ENCODE data around the gene PRXL2C. TPM values are rescaled to one million over a fixed set of nuclear protein-coding genes. Genes with fewer than 3 reads are reported as not detected.
A peak's percentile ranks its signal among the peaks of the same experiment; 100 is the strongest.
"Not testable (repeated sequence)": the region's sequence is repeated elsewhere in the genome, so short reads cannot be mapped to it uniquely, and the experiment has no call there.

PRXL2C gene
- polyA plus RNA-seq, 2 of the 4 experiments (the other 2 are of a cell fraction), result 7.9 to 11.4 TPM

DNA sequence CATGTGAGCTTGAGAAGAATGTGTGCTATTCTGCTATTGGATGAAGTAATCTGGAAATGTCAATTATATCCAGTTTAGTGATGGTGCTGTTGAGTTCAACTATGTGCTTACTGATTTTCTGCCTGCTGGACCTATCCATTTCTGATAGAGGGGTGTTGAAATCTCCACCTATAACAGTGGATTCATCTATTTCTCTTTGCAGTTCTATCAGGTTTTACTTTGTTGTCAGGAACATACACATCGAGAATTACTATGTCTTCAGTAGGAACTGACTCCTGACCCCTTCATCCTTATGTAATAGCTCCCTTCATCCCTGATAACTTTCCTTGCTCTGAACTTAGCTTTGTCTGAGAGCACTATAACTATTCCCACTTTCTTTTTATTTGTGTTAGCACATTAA, 18.7 kb downstream of the PRXL2C start:
- Histone ChIP-seq H3K4me2 (no peak overlapping the region), H3K4me1 (no peaks in the 10 kb centered on the region), H3K9me3 (no peaks in the 10 kb centered on the region), H3K4me3 (no peak overlapping the region), H3K27ac (no peak overlapping the region)
- WGBS (ENCODE audit: missing lambda C conversion rate), result 42% methylated on average over 1 of the region's 1 CpG
- ChIA-PET POLR2A (no interaction called here), CTCF (interaction anchor here (0.6 to 1.2 kb wide), 4 partner anchors 25 to 731 kb away, joined by 3 to 5 read pairs (median 4); no protein-coding TSS in a partner anchor)
- FAIRE-seq, result no peak
- TF ChIP-seq RFX5 (IDR thresholded peaks at IDR 0.05), result no peak
- no peak for TF ChIP-seq HOXA7 (CRISPR knock-in tag; IDR thresholded peaks at IDR 0.05)
- no peak for TF ChIP-seq CBX2 (IDR thresholded peaks at IDR 0.05; ENCODE audit: borderline replicate concordance, low read depth)
- TF ChIP-seq CEBPB (IDR thresholded peaks at IDR 0.05), result no peak
- ATAC-seq, result no peak
- no peak for DNase-seq (ENCODE audit: low read depth in 1 of 2, low spot score in 1 of 2)

DNA sequence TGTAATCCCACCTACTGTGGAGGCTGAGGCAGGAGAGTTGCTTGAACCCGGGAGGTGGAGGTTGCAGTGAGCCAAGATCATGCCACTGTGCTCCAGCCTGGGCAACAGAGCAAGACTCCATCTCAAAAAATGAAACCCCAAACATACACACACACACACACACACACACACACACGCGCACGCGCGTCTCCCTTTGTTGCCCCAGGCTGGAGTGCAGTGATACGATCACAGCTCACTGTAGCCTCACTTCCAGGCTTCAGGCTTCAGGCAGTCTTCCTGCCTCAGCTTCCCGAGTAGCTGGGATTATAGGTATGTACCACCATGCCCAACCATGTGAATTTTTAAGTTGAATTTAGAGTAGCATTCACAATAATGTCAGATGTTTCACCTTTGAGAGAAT, 21.5 kb downstream of the PRXL2C start:
- H3K4me1 ChIP-seq; POLR2A ChIA-PET; DNase-seq (ENCODE audit: low read depth in 1 of 2, low spot score in 1 of 2); FAIRE-seq; H3K27ac ChIP-seq; H3K4me2 ChIP-seq; H3K9me3 ChIP-seq; H3K4me3 ChIP-seq; ATAC-seq: not testable (repeated sequence)
- WGBS (ENCODE audit: missing lambda C conversion rate), result 79% methylated on average over 8 of the region's 8 CpGs
- CTCF ChIA-PET, result interaction anchor here (0.6 kb wide), 1 partner anchor 20 kb away, joined by 3 read pairs; no protein-coding TSS in a partner anchor

DNA sequence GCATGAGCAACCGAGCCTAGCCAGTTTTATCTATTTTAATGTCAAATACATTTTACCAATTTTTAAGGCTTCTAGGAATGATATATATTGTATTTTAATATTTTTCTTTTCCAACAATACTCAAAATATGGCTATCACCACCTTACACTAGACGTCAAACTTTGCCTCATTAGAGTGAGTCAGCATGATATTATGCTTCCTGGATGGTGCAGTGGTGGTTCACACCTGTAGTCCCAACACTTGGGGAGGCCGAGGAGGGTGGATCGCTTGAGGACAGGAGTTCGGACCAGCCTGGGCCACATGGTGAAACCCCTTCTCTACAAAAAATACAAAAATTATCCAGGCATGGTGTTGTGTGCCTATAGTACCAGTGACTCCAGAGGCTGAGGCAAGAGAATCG, 28.2 kb downstream of the PRXL2C start:
- FAIRE-seq (no peak), DNase-seq (ENCODE audit: low read depth in 1 of 2, low spot score in 1 of 2) (no peak), ATAC-seq (no peak; a peak in 1 of 6 replicates)
- POLR2A ChIA-PET, result no interaction called here
- no peak overlapping the region for H3K4me3 ChIP-seq
- 81% methylated on average over 6 of the region's 6 CpGs for WGBS (ENCODE audit: missing lambda C conversion rate)
- H3K27ac ChIP-seq, result peak overlapping the region; percentile 20 to 54; a peak in 2 of 6 replicates
- H3K4me1 ChIP-seq, result peaks cover 11% of the 10 kb centered on the region; the same call in 2 of the 3 replicates
- CTCF ChIA-PET, result no interaction called here
- no peak for TF ChIP-seq NFE2L2 (conservative IDR thresholded peaks at IDR 0.05; ENCODE audit: low read length)
- peak overlapping the region; percentile 46; the same call in 2 of the 3 replicates for H3K4me2 ChIP-seq
- H3K9me3 ChIP-seq, result no peaks in the 10 kb centered on the region

DNA sequence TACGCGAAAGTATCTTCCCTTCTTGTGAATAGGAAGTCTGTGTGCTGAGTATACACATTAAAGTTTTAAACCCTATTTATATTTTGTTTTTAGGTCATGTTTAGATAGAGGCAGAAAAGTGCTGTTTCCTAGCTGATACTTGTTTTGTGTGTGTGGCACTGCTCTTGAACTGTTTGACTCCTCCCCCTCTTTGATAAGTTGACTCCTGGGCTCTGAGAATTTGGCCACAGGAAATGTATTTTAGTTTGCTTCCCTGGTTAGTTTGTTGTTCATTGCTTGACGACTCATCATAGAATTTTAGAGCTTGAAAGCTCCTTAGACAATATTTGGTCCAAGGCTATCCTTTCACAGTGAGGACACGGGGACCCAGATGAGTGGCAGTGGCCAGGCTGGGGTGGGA, 33.5 kb downstream of the PRXL2C start:
- CTCF ChIA-PET, result interaction anchor here (0.9 kb wide), 1 partner anchor 14 kb away, joined by 5 read pairs; no protein-coding TSS in a partner anchor
- no peak for DNase-seq (ENCODE audit: low read depth in 1 of 2, low spot score in 1 of 2)
- WGBS (ENCODE audit: missing lambda C conversion rate), result 67% methylated on average over 4 of the region's 4 CpGs

More for the DNA sequence above, 33.5 kb downstream of the PRXL2C start:
- no peak for TF ChIP-seq EP300 (IDR thresholded peaks at IDR 0.05)
- no peak for TF ChIP-seq SMC3 (IDR thresholded peaks at IDR 0.05)
- no peak for TF ChIP-seq MAFK (IDR thresholded peaks at IDR 0.05; ENCODE audit: partially characterized antibody)
- TF ChIP-seq, protein P1, sequence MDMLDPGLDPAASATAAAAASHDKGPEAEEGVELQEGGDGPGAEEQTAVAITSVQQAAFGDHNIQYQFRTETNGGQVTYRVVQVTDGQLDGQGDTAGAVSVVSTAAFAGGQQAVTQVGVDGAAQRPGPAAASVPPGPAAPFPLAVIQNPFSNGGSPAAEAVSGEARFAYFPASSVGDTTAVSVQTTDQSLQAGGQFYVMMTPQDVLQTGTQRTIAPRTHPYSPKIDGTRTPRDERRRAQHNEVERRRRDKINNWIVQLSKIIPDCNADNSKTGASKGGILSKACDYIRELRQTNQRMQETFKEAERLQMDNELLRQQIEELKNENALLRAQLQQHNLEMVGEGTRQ (IDR thresholded peaks at IDR 0.05), result no peak
- TF ChIP-seq NPAS2 (CRISPR knock-in tag; IDR thresholded peaks at IDR 0.05; ENCODE audit: borderline replicate concordance), result no peak
- TF ChIP-seq, protein P2, sequence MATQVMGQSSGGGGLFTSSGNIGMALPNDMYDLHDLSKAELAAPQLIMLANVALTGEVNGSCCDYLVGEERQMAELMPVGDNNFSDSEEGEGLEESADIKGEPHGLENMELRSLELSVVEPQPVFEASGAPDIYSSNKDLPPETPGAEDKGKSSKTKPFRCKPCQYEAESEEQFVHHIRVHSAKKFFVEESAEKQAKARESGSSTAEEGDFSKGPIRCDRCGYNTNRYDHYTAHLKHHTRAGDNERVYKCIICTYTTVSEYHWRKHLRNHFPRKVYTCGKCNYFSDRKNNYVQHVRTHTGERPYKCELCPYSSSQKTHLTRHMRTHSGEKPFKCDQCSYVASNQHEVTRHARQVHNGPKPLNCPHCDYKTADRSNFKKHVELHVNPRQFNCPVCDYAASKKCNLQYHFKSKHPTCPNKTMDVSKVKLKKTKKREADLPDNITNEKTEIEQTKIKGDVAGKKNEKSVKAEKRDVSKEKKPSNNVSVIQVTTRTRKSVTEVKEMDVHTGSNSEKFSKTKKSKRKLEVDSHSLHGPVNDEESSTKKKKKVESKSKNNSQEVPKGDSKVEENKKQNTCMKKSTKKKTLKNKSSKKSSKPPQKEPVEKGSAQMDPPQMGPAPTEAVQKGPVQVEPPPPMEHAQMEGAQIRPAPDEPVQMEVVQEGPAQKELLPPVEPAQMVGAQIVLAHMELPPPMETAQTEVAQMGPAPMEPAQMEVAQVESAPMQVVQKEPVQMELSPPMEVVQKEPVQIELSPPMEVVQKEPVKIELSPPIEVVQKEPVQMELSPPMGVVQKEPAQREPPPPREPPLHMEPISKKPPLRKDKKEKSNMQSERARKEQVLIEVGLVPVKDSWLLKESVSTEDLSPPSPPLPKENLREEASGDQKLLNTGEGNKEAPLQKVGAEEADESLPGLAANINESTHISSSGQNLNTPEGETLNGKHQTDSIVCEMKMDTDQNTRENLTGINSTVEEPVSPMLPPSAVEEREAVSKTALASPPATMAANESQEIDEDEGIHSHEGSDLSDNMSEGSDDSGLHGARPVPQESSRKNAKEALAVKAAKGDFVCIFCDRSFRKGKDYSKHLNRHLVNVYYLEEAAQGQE (IDR thresholded peaks at IDR 0.05), result no peak
- no peak for TF ChIP-seq POLR2AphosphoS2 (conservative IDR thresholded peaks at IDR 0.05; ENCODE audit: low read length)
- no peak for TF ChIP-seq CHD2 (IDR thresholded peaks at IDR 0.05; ENCODE audit: low read length, partially characterized antibody)
- no peak for TF ChIP-seq EHMT2 (IDR thresholded peaks at IDR 0.05; ENCODE audit: low read depth)
- TF ChIP-seq KDM5A (IDR thresholded peaks at IDR 0.05), result no peak
- TF ChIP-seq, protein P3, sequence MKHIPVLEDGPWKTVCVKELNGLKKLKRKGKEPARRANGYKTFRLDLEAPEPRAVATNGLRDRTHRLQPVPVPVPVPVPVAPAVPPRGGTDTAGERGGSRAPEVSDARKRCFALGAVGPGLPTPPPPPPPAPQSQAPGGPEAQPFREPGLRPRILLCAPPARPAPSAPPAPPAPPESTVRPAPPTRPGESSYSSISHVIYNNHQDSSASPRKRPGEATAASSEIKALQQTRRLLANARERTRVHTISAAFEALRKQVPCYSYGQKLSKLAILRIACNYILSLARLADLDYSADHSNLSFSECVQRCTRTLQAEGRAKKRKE (CRISPR knock-in tag; IDR thresholded peaks at IDR 0.05; ENCODE audit: low read depth), result no peak
- TF ChIP-seq SREBF2 (IDR thresholded peaks at IDR 0.05), result no peak
- no peak for TF ChIP-seq RARB (CRISPR knock-in tag; IDR thresholded peaks at IDR 0.05)
- no peak for TF ChIP-seq FOXS1 (CRISPR knock-in tag; IDR thresholded peaks at IDR 0.05)
- TF ChIP-seq NFE2L2 (conservative IDR thresholded peaks at IDR 0.05; ENCODE audit: low read length), result no peak
- no peak for TF ChIP-seq RNF2 (IDR thresholded peaks at IDR 0.05; ENCODE audit: borderline replicate concordance, low read depth)
- TF ChIP-seq NR3C1 (IDR thresholded peaks at IDR 0.05), result no peak
- Histone ChIP-seq H3K9me3 (no peaks in the 10 kb centered on the region), H3K4me3 (no peak overlapping the region), H3K4me1 (peaks cover 8% of the 10 kb centered on the region; the same call in 1 of the 3 replicates), H3K27ac (no peak overlapping the region), H3K4me2 (no peak overlapping the region)
- FAIRE-seq (no peak), ATAC-seq (no peak)
- POLR2A ChIA-PET, result no interaction called here
